Suprapubic skin (tissue), 4 donors: ENCODE measurements around the gene NANOS3. TPM values are rescaled to one million over a fixed set of nuclear protein-coding genes. Genes with fewer than 3 reads are reported as not detected.

ENCODE experiments used
- DNase-seq, 2 donors: peaks; one replicate each; pipeline ENCODE4 v3.0.0-alpha.2; 2019; ENCODE audit warnings: low spot score in 2 of 2
- H3K27ac ChIP-seq: fragments of 200-600 bp; sonication (generic); one replicate; pipeline ENCODE4 v1.5.1; 2019
- H3K27me3 ChIP-seq: fragments of 200-600 bp; sonication (generic); one replicate; pipeline ENCODE4 v1.5.1; 2019
- H3K36me3 ChIP-seq: fragments of 200-600 bp; sonication (generic); one replicate; pipeline ENCODE4 v1.5.1; 2019
- H3K4me1 ChIP-seq: fragments of 200-600 bp; sonication (generic); one replicate; pipeline ENCODE4 v1.5.1; 2019
- H3K4me3 ChIP-seq: fragments of 200-600 bp; sonication (generic); one replicate; pipeline ENCODE4 v1.5.1; 2019; ENCODE audit warnings: mild to moderate bottlenecking
- H3K9me3 ChIP-seq: fragments of 200-600 bp; sonication (generic); one replicate; pipeline ENCODE4 v1.5.1; 2019
- CTCF ChIP-seq, 2 donors: fragments of 200-600 bp in 1 of 2; fragments of 450-650 bp in 1 of 2; sonication (generic) in 1 of 2; IDR thresholded peaks; one replicate each; pipeline ENCODE4 v1.5.1; 2016 to 2019; ENCODE audit warnings: antibody characterized with exemption in 2 of 2, mild to moderate bottlenecking in 1 of 2, moderate library complexity in 1 of 2
- EP300 ChIP-seq: sonication (generic); formaldehyde crosslinking; IDR thresholded peaks from one replicate; pipeline ENCODE4 v1.6.1; 2017; ENCODE audit warnings: antibody characterized with exemption
- POLR2A ChIP-seq, 2 donors: fragments of 450-650 bp; IDR thresholded peaks; one replicate each; pipeline ENCODE4 v1.6.1; 2017; ENCODE audit warnings: antibody characterized with exemption in 2 of 2, mild to moderate bottlenecking in 2 of 2, moderate library complexity in 2 of 2
- POLR2AphosphoS5 ChIP-seq, 3 donors: sonication (generic); formaldehyde crosslinking; IDR thresholded peaks; one replicate each; pipeline ENCODE4 v1.6.1; 2017; ENCODE audit warnings: antibody characterized with exemption in 3 of 3
- WGBS: methylation state at CpG from one replicate; pipeline ENCODE4 v1.1.5; 2018; 5-methylcytosine and 5-hydroxymethylcytosine counted together
- total RNA-seq, 4 donors: library from RNA; depleted of rRNA; stranded (reverse); fragments of >200 nt; gene quantifications; one replicate each; pipeline ENCODE4 v1.1.0, GENCODE V29; 2016

NANOS3 gene
- total RNA-seq, 4 donors from 2014 or later, result not detected

DNA sequence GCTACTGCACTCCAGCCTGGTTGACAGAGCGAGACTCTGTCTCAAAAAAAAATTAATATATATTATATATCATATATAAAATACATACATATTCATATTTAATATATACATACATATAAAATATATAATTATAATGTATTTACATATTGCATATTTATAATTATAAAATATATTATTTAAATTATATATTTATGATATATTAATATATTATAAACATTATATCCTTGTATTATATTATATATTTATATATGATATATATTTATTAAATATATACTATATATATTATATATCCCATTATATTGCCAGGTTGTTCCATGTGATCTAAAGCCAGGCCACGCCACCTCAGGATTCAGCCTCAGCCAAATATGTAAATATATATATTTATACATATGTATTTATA, 19.3 kb downstream of the NANOS3 start:
- WGBS, result 98% methylated on average over 2 of the region's 2 CpGs
- H3K36me3 ChIP-seq, result no peaks in the 10 kb centered on the region
- no peaks in the 10 kb centered on the region for H3K4me1 ChIP-seq
- no peaks in the 10 kb centered on the region for H3K27me3 ChIP-seq
- no peak for DNase-seq
- no peak overlapping the region for H3K27ac ChIP-seq
- TF ChIP-seq EP300 (no peak), CTCF (IDR thresholded peaks at IDR 0.05) (no peak), POLR2A (IDR thresholded peaks at IDR 0.05) (no peak), POLR2AphosphoS5 (IDR thresholded peaks at IDR 0.05) (no peak)
- no peaks in the 10 kb centered on the region for H3K9me3 ChIP-seq
- H3K4me3 ChIP-seq, result no peak overlapping the region

DNA sequence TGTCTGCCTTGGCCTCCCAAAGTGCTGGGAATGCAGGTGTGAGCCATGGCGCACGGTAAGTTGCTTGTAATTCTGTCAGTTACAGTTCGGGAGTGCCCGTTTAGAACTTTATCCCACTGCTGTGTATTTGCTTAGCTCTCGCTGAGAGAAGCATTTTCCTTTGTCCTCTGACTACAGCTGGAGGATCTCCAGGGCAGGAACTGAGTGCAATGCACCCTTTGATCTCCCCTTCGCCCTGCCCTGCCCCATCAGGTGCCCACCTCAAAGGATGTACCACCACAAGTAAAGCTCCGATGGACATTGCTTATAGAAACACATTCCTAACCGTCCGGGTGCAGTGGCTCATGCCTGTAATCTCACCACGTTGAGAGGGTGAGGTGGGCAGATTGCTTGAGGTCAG, 22.5 kb downstream of the NANOS3 start:
- DNase-seq, result no peak
- Histone ChIP-seq H3K36me3 (no peaks in the 10 kb centered on the region), H3K27ac (no peak overlapping the region), H3K4me3 (no peak overlapping the region), H3K9me3 (no peaks in the 10 kb centered on the region), H3K4me1 (no peaks in the 10 kb centered on the region), H3K27me3 (no peaks in the 10 kb centered on the region)
- WGBS, result 89% methylated on average over 9 of the region's 10 CpGs
- TF ChIP-seq EP300 (no peak), POLR2A (IDR thresholded peaks at IDR 0.05) (no peak), POLR2AphosphoS5 (IDR thresholded peaks at IDR 0.05) (no peak), CTCF (IDR thresholded peaks at IDR 0.05) (no peak)

GRCh38 chr19:13899912-13900584, 23.1 kb downstream of the NANOS3 start:
- WGBS, result 67% methylated on average over 5 of the region's 5 CpGs
- no peak for DNase-seq
- no peaks in the 10 kb centered on the region for H3K9me3 ChIP-seq
- no peaks in the 10 kb centered on the region for H3K36me3 ChIP-seq
- TF ChIP-seq POLR2AphosphoS5 (IDR thresholded peaks at IDR 0.05), result no peak
- TF ChIP-seq CTCF (IDR thresholded peaks at IDR 0.05), result no peak
- no peak for TF ChIP-seq POLR2A (IDR thresholded peaks at IDR 0.05)
- TF ChIP-seq EP300, result no peak
- H3K4me1 ChIP-seq, result no peaks in the 10 kb centered on the region
- no peak overlapping the region for H3K4me3 ChIP-seq
- no peak overlapping the region for H3K27ac ChIP-seq
- no peaks in the 10 kb centered on the region for H3K27me3 ChIP-seq

GRCh38 chr19:13902993-13903555, 26.1 kb downstream of the NANOS3 start:
- DNase-seq, result no peak
- whole genome bisulfite sequencing, result 90% methylated on average over 4 of the region's 4 CpGs
- TF ChIP-seq POLR2A (IDR thresholded peaks at IDR 0.05) (no peak), CTCF (IDR thresholded peaks at IDR 0.05) (peak in 1 of 2 donors; percentile 15)
- no peak overlapping the region for H3K4me3 ChIP-seq
- H3K27ac ChIP-seq, result no peak overlapping the region
- peaks cover 17% of the 10 kb centered on the region for H3K4me1 ChIP-seq
- H3K9me3 ChIP-seq, result no peaks in the 10 kb centered on the region
- no peaks in the 10 kb centered on the region for H3K36me3 ChIP-seq
- no peaks in the 10 kb centered on the region for H3K27me3 ChIP-seq

- H3K4me1 ChIP-seq, result peaks cover 17% of the 10 kb centered on the region
- peak within 1 kb of the TSS; percentile 92 for H3K4me3 ChIP-seq
- no peaks in the 10 kb centered on the region for H3K27me3 ChIP-seq
- peak; percentile 93 to 94 for DNase-seq
- peak within 1 kb of the TSS; percentile 83 for H3K27ac ChIP-seq
- peaks cover 4% of the 10 kb centered on the region for H3K36me3 ChIP-seq
- H3K9me3 ChIP-seq, result no peaks in the 10 kb centered on the region
- TF ChIP-seq POLR2AphosphoS5 (IDR thresholded peaks at IDR 0.05) (peak in 1 of 3 donors; percentile 57), POLR2A (IDR thresholded peaks at IDR 0.05) (no peak), CTCF (IDR thresholded peaks at IDR 0.05) (no peak), EP300 (no peak)
- 45% methylated on average over 12 of the region's 86 CpGs for WGBS
These were observed 28.9 kb downstream of the NANOS3 start, which contains the start of the genes BRME1 and CC2D1A for GRCh38 chr19:13905634-13906520. TSS of gene BRME1 (minus strand) at chr19:13906117. CDS start at chr19:13904892, 1,225 bp downstream. TSS of gene CC2D1A (plus strand) at chr19:13906201. CDS start at chr19:13906442, 241 bp downstream.
